VCaP (cell line): Measurements from ENCODE around the gene NLK.
"Not testable (repeated sequence)": the region's sequence is repeated elsewhere in the genome, so short reads cannot be mapped to it uniquely, and the experiment has no call there.

Experiments
- H3K27ac ChIP-seq: fragments of 450-650 bp; 2 replicates; pipeline ENCODE4 v1.5.1; 2017
- TF ChIP-seq, protein P1 (sequence below): fragments of 450-650 bp; conservative IDR thresholded peaks from 2 replicates; pipeline ENCODE4 v1.5.1; 2017; ENCODE audit warnings: mild to moderate bottlenecking, moderate library complexity

NLK gene

DNA sequence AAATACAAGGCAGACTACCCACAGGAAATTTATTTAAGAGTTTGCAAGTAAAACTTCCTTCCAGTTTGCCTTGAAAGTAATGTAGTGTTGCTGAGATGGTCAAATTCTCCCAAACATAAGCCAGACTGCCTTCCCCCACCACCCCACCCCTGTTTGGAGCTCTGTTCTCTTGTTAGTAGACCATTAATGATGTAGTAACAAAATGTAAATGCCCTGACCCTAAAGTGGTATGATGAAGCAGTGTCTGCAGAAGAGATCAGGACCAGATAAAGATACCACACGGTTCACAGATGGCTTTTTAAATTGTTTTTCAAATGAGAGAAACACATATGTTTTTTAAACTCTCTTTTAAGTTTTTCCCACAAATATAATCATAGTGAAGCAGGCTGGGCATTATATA lies 140.1 kb downstream of the NLK start:
- TF ChIP-seq, protein P1, sequence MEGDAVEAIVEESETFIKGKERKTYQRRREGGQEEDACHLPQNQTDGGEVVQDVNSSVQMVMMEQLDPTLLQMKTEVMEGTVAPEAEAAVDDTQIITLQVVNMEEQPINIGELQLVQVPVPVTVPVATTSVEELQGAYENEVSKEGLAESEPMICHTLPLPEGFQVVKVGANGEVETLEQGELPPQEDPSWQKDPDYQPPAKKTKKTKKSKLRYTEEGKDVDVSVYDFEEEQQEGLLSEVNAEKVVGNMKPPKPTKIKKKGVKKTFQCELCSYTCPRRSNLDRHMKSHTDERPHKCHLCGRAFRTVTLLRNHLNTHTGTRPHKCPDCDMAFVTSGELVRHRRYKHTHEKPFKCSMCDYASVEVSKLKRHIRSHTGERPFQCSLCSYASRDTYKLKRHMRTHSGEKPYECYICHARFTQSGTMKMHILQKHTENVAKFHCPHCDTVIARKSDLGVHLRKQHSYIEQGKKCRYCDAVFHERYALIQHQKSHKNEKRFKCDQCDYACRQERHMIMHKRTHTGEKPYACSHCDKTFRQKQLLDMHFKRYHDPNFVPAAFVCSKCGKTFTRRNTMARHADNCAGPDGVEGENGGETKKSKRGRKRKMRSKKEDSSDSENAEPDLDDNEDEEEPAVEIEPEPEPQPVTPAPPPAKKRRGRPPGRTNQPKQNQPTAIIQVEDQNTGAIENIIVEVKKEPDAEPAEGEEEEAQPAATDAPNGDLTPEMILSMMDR: no peak
- no peak overlapping the region for H3K27ac ChIP-seq

DNA sequence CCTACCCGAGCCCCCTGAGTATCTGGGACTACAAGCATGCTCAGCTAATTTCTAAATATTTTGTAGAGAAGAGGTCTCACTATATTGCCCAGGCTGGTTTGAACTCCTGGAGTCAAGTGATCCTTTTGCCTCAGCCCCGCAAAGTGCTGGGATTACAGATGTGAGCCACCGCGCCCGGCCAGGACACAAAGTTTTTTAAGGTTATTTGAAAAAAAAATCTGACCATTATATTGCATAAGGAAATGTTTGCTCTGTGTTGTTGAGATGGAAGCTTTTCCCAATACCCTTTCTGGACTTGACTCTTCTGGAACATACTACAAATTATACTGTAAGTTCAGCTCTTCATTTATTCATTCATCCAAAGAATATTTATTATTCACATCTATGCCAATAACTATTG lies 143.2 kb downstream of the NLK start:
- TF ChIP-seq, protein P1: no peak

DNA sequence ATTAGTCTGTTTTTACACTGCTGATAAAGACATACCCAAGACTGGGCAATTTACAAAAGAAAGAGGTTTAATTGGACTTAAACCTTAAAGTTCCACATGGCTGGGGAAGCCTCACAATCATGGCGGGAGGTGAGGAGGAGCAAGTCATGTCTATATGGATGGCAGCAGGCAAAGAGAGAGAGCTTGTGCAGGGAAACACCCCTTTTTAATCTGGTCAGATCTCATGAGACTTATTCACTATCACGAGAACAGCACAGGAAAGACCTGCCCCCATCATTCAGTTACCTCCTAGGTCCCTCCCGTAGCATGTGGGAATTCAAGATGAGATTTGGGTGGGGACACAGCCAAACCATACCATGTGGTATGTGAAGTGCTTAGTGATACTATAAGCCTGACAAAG lies 144.0 kb downstream of the NLK start:
- not testable (repeated sequence) for H3K27ac ChIP-seq

More for the DNA sequence above, 143.2 kb downstream of the NLK start:
- no peak overlapping the region for H3K27ac ChIP-seq

DNA sequence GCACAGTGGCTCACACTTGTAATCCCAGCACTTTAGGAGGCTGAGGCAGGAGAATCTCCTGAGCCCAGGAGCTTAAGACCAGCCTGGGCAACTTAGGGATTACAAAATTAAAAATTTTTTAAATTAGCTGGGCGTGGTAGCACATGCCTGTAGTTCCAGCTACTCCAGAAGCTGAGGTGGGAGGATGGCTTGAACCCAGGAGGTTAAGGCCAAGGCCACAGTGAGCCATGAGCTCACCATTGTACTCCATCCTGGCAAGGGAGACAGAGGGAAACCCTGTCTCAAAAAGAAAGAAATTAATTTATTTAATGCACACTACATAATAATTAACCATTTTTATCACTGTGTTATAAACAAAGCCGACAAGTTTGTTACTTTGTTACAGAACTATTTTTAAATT lies 145.5 kb downstream of the NLK start:
- H3K27ac ChIP-seq: no peak overlapping the region
- TF ChIP-seq, protein P1: no peak

DNA sequence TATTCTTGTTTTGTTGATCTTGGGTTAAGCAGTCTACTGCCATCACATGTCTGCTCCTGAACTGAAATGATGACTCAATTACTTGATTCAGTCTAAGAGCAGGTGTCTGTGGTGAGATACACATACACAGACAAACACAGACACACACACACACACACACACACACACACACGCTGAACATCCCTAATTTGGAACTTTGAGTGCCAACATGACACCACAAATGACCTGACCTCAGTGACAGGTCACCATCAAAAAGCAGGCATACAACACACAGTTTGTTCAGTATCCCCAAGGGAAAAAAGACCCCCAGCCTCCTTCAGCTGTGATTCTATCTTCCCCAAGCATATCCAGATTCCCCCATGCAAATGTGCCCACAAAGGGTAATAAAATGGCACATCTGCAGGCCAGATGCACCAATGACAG lies 146.4 kb downstream of the NLK start:
- H3K27ac ChIP-seq: no peak overlapping the region
- TF ChIP-seq, protein P1: no peak

DNA sequence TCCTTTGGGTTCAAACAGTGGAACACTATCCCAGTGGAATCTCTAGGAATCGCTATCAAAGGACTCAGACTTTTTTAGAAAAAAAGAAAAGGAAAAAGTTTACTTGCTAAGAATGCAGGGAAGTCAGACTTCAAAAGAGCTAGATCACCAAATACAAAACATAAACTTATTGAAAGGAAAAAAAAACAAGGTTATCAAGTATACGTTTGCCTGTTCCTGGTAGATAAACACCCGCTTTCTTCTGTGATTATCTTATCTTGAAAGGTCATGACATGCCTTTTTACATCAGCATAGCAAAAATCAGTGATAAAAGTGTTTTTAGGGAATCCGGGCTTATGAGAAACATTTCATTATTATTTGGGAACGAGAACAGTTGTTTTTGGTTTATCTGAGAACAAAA lies 147.2 kb downstream of the NLK start:
- TF ChIP-seq, protein P1: no peak
- H3K27ac ChIP-seq: peak overlapping the region; percentile 4; the same call in 1 of the 2 replicates

DNA sequence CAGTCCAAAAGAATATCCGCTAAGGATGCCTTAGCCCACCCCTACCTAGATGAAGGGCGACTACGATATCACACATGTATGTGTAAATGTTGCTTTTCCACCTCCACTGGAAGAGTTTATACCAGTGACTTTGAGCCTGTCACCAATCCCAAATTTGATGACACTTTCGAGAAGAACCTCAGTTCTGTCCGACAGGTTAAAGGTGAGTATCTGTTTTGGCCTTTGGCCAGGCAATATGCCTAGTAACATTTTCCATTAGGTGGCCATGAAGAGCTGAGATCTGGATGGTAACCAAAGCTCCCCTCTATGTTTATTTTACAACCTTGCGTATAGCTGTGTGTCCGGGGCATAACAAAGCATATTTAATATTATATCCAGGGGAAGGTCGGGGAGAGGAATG lies 148.5 kb downstream of the NLK start:
- H3K27ac ChIP-seq: no peak overlapping the region
- TF ChIP-seq, protein P1: no peak

DNA sequence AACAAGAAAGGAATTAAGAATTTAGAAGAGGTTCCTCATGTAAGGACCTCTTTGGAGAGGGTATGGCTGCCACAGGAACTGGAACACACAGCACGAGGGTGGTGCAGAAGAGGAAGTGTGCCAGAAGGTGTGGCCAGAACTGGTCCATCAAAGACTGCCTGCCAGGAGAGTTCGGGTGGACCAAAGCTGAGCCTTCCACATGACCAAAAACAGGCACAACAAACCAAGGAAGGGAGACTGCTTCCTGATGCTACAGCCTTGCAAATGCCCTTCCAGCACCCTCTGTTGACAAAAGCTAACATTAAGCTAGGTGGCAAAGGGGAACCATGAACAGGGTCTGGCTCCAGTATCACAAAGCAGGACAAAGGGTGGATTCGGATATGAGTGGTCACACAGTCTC lies 150.8 kb downstream of the NLK start:
- no peak overlapping the region for H3K27ac ChIP-seq
- TF ChIP-seq, protein P1: no peak
